GM18505 (cell line): ENCODE results near the gene NPR2.

Experiments used
- ATAC-seq: cut with Tn5 transposase; IDR thresholded peaks from one replicate; pipeline ENCODE4 v1.9.1; 2021; ENCODE audit not compliant: unreplicated experiment
- POLR2A ChIP-seq: IDR thresholded peaks from 4 replicates; pipeline ENCODE4 v1.6.1; 2011; ENCODE audit warnings: borderline replicate concordance; ENCODE audit not compliant: insufficient read depth, insufficient read length; ENCODE audit errors: extremely low read depth

Gene NPR2

DNA sequence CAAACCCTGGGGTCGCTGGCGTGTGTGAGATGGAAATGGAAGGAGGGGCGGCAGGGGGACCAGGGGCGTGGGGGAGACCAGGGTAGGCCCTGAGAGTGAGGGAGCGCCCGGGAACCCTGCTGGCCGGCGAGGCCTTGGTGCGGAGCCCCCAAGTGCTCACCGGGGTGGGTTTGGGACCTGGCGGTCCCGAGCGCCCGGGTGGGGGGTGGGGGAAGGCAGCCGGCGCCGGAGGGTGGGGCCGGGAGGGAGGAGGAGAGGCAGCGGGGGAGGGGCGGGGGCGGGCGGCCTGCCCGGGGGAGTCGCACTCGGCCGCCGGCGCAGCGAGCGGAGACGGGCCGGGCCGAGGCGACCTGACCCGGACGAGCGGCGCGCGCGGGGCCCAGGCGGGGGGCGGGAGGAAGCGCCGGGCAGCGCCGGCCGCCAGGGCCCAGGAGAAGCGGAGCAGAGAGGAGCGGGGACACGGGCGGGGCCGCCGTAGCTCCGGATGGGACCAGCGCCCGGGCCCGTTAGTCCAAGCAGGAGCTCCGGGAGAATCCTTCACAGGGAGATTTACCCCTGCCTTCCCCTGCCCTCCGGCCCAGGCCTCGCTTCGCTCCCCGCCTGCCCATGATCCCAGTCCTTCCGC is at the start of gene NPR2:
Gene NPR2, plus strand, starts transcription at position 295 of the 625 bp plus-strand sequence. CDS start 818 bp downstream, outside the sequence.
- TF ChIP-seq POLR2A, result no peak
- ATAC-seq, result no peak

DNA sequence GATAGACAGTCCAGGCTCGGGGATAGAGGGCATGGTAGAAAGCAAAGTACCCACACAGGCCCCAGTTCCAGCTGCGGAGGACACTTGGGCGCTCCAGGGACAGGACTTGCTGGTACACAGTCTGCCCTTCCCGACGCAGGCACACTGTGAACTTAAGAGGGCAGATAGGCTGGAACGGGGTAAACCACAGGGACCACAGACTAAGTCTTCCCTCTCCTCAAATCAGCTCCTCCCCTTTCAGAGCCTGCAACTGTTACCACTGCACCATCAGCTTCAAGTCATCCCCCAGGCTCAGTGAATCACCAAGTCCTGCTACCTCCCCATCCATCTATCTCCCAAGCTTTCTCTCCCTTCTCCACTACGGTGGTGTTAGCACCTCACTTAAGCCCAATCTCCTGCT is 49.7 kb upstream of the NPR2 start:
- ATAC-seq, result no peak
- no peak for TF ChIP-seq POLR2A

DNA sequence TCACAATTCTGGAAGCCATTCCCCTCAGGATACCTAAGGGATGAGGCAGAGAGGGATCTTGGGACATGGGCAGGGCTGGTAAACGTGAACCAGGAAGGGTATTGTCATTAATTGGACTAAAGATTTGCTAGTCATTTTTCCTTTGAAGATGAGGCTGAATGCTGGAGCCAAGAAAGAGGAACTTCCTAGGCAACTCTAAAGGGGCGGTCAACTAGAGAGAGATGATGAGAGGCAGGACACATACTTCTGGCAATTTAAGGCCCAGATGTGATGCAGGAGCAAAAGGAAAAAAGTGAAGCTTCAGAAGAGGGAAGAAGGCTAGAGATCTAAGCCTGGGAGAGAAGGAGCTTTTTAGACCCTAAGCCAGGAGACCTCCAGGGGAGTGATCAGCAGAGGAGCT is 47.9 kb upstream of the NPR2 start:
- no peak for TF ChIP-seq POLR2A
- no peak for ATAC-seq

DNA sequence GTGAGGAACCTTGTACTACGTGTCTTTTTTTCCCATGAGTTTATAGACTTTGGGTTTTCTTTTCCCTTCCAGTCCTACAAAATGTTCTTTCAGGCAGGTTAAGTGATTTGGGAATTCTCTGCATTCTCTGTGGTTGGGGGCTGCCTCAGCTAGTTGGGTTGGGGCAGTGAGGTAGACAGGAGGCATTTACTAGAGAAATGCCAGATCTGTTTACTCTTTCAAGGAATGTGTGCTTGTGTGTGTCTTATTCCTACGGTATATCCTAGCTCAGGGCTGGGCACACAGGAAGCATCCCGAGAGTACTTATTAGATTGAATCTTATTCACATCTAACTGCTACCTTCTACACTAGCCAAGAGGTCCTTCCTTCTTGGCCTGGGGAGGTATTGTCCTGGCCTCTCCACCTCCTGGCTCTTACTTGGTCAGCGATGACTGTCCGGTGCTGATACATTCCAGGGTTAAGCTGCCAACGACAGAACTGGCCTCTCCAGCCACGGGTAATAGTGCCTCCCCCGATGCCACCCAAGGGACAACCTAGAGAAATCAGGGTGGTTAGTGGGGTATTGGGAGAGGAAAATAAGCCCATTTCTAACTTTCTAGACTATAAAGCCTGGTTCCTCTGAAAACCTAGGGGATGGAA is 47.4 kb upstream of the NPR2 start:
- TF ChIP-seq POLR2A, result no peak

DNA sequence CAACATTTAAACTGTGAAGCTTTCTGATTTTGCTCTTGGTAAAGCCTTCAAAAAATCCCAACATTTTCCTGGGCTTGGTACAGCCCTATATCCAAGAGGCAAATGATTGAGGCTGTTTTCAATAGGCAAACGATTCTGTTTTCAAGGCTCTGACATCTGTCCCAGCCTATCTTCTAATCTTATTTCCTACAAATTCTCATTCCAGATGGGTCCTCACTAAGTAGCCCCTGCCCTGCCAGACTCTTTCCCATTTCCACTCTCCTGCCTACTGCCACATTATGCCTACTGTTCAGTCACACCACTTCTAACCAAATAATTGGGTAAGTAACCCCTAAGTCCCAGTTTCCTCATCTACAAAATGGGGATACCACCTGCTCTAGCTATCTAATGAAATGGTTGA is 45.8 kb upstream of the NPR2 start:
- TF ChIP-seq POLR2A, result no peak
- ATAC-seq, result no peak

More for the DNA sequence above, 47.4 kb upstream of the NPR2 start:
- ATAC-seq, result no peak

DNA sequence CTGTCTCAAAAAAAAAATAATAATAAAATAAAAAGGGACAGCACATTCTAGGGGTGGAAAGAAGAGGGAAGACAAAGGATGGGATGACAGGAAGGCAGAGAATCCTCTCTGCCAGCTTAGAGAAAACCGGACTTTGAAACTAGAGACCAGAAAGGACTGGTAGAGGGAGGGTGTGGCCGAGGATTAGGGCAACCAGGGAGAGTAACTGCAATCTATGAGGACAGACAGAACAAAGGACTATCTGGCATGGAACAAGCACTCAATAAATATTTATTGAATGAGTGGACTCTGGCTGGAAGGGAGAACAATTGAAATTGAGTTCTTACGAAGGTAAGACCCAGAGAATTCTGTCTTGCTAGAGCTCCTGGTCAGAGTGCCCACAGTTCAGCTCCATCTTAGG is 44.8 kb upstream of the NPR2 start:
- ATAC-seq, result no peak
- TF ChIP-seq POLR2A, result no peak

DNA sequence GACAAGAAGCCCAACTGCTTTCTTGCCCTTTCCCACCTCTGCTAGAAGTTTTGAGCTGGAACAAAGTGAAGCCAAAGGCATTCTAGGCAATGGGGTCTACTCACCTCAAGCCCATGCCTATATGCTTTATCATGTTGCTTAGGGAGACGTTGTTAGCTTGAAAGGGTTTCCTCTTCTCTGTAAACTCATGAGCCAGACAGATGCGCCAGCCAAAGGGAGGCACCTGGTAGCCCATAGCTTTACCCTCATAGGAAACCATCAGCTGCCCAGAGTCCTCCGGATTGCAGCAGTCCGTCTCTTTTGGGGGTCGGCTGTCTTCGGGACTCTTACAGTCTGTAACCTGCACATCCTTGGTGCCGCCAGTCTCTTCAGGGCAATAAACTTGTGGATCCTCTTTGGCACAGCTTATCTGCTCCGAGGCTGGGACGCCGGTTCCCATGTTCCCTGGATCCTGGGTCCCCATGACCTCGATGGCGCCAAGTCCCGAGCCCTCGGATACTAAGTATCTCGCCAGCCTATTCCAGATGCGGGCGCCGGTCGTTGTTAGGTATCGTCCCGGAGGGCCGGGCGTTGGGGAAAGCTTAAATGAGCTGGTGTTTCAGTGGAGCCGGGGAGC is 43.0 kb upstream of the NPR2 start:
- TF ChIP-seq POLR2A, result no peak

DNA sequence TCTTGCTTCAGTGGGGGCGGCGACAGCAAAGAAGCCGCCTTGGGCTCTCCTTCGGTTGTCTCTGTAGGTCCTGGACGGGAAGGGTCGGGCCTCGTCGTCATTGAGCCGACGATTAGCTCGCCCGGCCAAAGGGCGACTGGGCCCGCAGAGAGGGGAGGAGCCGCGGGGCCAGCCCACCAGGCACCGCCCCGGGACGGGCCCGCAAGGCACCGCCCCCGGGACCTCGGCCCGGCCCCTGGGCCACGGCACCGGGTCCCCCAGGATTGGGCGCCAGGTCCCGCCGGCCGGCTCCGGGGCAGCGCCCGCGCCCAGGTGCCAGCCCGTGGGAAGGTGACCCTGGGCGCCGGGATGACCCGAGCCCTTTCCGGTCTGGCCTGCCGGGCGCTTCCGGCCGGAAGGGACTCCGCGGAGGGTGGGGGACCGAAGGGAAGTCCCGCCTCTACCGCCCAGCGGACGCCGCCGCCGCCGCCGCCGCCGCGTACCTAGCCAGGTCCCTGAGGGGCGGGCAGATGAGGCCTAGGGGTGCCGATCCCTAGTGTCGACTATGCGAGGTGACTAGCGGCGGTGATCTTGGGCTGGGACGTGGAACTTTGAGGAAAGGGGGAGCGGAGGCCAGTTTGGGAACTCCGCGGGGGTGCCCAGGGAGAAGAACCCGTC is 42.4 kb upstream of the NPR2 start, which contains the start of the genes GBA2 and RGP1:
Gene GBA2, minus strand, starts transcription at position 371 of the 657 bp plus-strand sequence. CDS start 524 bp downstream, outside the sequence.
Gene RGP1, plus strand, starts transcription at position 430 of the 657 bp plus-strand sequence. CDS start 469 bp downstream, outside the sequence.
- TF ChIP-seq POLR2A, result peak; percentile 84
- peak; percentile 76 for ATAC-seq

More for the DNA sequence above, 43.0 kb upstream of the NPR2 start:
- ATAC-seq, result no peak

DNA sequence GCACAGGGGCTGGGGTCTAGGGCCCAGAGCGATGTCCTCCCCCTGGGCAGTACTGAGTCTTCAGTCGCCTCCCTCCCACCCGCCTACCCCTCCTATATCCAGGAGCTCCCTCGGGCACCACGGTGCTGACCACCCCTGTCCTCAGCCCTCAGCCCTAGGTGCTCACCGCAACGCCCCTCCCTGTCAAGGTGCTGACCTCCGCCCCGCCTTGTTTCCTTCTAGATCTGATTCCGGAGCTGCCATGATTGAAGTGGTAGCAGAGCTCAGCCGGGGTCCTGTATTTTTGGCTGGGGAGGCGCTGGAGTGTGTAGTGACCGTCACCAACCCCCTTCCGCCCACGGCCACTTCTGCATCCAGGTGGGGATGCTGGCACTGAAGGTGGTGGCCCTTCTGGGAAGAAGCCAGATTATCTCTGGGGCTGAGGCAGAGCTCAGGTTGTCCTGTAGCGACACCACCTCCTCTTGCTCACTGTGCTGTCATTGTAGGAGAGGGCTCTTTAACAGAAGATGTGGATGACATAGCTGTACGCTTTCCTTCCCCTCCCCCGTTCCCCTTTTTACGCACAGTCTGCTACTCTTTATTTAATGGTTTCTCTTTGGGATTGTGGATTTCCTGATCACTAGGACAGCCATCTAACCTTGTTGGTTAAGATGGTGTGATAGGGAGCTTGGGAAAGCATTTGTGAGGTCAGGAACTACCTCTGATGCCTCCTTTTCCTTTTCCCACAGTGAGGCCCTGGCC is 41.7 kb upstream of the NPR2 start:
- peak; percentile 30 for ATAC-seq
- TF ChIP-seq POLR2A, result no peak

DNA sequence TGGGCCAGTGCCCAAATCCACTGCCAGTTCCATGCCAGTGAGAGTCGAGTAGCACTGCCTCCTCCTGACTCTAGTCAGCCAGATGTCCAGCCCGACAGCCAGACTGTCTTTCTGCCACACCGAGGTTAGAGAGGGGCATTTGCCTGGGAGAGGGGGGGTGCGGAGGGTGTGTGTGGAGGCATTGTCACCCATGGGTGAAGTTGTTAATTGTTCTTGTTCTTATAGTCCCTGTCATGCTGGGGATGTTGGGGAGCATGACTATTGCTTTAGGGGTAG is 41.2 kb upstream of the NPR2 start:
- no peak for ATAC-seq
- TF ChIP-seq POLR2A, result no peak

DNA sequence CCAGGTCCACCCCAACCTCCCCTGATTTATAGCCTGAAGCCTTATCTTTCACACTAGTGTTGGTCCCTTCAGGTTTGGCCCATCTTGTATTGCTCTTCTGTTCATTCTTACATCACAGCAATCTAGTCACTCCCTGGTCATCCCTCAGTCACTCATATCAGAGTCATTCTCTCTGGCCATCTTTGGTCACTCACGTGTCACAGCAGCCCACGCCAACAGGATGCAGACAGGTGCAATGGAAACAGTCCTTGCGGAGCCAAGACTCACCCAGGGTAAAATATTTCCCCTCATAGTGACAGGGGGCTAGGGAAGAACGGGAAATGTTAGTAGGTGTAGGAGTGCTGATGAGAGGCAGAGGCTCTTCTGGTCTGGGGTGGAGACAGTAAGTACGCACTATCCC is 37.9 kb upstream of the NPR2 start:
- TF ChIP-seq POLR2A, result no peak

DNA sequence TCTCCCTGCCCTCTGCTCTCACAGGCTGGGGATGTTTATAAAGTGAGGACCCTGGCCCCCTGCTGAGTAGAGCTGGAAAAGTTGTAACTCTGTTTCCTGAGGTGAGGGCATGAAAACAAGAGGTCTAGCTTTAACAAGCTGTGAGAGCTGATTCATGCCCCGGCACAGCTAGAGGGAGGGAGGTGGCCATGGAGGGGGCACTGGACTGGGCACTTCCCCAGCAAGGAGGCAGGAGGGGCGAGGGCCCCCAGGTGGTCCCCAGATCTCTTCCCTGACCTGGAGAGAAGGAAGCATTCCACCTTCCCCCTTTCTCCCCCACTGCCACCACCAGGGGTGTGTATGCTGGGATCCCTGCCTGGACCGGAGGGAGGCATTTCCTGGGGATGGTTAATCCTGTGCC is 37.1 kb upstream of the NPR2 start, which contains the start of gene MSMP:
Gene MSMP, minus strand, starts transcription at position 13 of the 400 bp plus-strand sequence. CDS start 147 bp downstream, outside the sequence.
- no peak for TF ChIP-seq POLR2A
- no peak for ATAC-seq

More for the DNA sequence above, 37.9 kb upstream of the NPR2 start:
- no peak for ATAC-seq

DNA sequence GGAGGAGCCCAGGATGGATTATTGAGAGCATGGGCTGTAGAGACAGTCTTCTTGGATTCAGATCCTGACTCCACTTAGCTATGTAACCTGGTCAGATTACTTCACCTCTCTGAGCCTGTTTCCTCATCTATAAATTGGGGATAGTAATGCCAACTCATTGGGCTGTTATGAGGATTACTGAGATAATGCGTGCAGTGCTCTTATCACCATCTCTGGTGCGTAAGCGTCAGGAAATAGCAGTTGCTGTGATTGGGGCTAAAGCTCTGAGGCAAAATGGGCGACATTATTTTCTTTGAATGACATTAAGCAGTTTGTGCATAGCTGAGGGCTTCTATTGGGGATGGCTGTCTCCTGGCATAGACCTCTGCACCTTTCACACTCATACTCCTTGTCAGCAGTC is 36.3 kb upstream of the NPR2 start:
- no peak for ATAC-seq
- no peak for TF ChIP-seq POLR2A

DNA sequence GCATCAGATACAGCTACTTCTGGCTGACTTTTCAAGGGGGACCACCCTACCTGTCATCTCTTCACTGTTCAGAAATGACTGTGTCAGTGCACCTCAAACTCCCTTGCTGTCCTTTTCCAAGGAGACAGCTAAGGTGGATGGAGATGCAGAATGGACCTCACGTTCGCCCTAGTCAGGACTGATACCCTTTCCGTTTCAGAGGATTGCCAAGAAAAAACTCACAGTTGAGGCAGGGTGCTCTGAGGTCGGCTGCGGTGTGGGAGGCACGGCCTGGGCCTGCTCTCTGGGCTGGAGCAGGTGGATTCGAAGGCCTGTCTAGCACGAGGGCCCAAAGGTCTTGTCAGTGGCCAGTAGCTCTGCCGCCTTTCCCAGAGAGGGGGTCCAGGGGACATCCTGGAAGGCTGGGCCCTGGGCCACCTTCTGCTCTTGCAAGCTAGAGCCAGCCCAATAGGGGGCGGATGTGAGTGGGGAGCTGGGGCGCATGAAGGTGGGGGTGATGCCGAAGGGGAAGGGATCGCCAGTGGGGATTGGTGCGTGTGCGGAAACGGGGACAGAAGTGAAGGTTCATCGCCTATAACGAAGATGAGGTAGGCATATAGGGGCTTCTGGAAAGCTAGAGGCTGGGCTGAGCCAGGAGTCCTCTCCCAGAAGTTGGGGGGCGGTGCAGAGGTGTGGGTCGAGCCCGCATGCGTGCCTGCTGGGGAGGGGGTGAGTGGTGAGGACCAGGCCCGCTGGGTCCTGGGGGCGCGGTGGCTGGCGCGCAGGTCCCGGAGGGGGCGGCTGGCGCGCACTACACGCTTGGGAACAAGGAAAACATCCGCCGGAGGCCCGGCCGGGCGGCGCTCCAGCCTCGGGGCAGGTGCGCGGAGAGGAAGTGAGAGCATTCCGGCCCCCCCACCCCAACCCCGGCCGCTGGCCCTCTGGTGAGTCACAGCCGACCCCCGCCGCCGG is 34.8 kb upstream of the NPR2 start:
- TF ChIP-seq POLR2A, result peak; percentile 67
- ATAC-seq, result peak; percentile 61
